Measurements from ENCODE around the gene SEMG1.

The SEMG1 gene, protein sequence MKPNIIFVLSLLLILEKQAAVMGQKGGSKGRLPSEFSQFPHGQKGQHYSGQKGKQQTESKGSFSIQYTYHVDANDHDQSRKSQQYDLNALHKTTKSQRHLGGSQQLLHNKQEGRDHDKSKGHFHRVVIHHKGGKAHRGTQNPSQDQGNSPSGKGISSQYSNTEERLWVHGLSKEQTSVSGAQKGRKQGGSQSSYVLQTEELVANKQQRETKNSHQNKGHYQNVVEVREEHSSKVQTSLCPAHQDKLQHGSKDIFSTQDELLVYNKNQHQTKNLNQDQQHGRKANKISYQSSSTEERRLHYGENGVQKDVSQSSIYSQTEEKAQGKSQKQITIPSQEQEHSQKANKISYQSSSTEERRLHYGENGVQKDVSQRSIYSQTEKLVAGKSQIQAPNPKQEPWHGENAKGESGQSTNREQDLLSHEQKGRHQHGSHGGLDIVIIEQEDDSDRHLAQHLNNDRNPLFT

DNA sequence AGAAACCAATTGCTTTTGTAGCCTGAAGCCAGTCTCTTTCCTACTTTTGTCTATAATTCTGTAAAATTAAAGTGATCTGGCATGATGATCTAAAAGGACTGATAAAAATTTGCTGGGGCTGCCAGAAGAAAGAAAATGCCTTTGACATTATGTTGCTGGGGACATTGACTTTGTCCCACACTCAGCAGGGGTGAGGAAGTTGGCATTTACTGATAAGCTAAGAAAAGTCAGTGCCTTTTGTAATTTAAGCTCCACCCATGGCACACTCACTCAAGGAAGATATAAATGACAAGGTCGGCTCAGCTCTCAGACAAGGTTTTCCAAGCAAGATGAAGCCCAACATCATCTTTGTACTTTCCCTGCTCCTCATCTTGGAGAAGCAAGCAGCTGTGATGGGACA is at the start of gene SEMG1:
Gene SEMG1, plus strand, starts transcription at position 309 of the 400 bp plus-strand sequence. Its CDS starts 21 bp downstream, at position 330.
- FAIRE-seq: no peak

DNA sequence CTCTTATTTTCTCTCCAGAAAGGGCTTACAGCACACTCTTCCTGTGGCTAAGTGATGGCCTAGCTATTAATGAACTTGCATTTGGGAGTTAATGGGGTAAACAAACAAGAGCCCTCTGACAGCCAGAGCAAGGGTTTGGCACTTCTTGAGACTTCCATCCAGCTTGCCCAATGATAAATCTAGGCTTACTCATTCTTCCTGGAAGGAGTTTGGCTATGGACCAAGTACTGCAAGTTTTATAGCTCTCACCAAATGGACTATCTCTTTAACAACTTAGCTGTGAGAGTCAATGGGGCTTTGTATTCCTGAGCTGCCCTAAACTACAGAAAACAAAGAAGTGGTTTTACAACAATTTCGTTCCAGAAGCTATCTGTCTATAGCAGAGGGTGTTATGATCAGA is 48.9 kb upstream of the SEMG1 start:
- FAIRE-seq: no peak

DNA sequence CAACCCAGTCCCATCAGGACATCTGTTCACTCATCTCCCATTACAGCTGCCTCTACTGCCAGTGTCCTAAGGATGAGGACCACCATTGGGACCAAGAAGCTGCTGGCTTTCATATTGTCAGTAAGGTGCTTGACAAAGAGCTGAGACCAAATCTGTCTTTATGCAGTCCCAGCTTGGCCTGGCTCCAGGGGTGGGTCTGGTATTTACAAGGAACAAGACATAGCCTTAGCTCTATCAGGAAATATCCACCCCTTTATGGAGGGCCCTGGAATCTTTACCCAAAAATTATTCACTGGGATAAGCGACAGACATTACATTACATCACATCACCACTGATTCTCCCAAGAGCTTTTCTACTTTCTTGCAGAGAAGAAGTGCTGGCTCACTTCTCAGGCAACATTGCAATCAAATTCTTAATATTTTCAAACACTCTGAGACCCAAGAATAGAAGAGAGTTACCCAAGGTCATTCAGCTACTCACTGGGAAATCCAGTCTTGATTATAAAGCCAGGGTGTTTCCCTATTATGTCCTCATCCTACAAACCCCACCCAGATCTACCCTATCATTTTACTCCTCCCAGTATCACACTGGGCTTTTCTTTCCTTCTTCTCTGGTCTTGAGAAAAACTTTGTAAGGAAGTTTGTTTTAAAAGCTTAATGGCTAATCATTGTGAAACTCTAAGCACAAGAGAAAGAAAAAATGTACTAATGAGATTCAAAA is 43.6 kb upstream of the SEMG1 start:
- no peak for FAIRE-seq

DNA sequence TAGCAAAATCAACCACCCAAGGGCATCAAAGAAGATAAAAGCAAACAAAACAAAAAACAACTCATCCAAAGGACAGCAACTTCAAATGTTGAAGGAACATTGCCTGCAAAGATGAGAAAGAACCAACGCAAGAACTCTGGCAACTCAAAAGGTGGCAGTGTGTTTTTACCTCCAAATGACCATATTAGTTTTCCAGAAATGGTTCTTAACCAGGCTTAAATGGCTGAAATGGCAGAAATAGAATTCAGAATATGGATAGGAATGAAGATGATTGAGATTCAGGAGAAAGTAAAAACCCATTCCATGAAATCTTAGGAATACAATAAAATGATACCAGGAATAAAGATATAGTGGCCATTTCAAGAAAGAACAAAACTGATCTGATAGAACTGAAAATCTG is 41.9 kb upstream of the SEMG1 start:
- no peak for FAIRE-seq

DNA sequence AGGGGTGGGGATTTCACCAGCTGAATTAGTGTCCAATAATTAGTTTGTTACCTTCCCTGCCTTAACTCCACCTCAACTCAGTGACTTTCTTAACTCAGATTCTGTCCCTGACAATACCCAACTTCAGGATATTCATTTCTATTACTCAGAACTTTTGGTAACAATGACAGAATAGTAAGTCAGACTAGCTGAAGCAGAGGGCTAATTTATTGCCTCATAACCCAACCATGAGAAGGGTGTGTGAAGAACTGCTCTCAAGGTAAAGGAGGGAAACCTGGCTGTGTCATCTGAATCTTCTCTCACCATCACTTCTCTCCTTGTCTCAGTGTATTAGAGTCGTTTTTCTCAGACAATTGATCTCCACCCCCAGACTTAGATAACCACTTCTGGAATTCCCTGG is 33.3 kb upstream of the SEMG1 start:
- FAIRE-seq: no peak

DNA sequence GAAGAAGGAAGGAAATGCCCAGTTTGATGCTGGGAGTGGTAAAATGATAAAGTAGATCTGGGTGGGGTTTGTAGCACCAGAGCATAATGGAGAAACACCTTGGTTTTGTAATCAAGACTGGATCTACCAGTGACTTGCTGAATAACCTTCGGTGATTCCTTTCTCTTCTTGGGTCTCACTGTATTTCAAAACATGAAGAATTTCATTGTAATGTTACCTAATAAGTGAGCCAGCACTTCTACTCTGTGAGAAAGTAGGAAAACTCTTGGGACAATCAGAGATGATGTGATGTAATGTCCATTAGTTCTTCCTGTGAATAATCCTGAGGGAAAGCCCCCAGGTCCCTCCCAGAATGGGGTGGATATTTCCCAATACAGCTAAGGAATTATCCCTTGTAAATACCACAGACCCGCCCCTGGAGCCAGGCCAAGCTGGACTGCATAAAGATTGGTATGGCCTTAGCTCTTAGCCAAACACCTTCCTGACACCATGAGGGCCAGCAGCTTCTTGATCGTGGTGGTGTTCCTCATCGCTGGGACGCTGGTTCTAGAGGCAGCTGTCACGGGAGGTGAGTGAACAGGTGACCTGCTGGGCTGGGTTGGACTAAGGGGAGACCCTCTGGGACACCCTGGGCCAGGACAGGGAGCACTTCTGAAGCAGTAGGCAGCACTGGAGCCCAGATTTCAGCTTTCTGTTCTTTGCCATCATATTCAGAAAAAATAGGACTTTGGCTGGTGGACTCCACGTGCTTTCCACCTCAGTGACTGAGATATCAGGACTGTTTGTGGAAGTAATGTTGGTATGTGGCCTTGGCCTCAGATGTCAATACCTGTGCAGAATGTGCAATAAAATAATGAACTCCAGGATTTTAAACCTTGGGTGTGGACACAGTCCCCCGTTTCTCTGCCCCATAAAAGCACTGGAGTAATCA is 32.1 kb upstream of the SEMG1 start, which contains the start of gene PI3:
Gene PI3, plus strand, starts transcription at position 469 of the 931 bp plus-strand sequence. Its CDS starts 21 bp downstream, at position 490.
- no peak for FAIRE-seq

DNA sequence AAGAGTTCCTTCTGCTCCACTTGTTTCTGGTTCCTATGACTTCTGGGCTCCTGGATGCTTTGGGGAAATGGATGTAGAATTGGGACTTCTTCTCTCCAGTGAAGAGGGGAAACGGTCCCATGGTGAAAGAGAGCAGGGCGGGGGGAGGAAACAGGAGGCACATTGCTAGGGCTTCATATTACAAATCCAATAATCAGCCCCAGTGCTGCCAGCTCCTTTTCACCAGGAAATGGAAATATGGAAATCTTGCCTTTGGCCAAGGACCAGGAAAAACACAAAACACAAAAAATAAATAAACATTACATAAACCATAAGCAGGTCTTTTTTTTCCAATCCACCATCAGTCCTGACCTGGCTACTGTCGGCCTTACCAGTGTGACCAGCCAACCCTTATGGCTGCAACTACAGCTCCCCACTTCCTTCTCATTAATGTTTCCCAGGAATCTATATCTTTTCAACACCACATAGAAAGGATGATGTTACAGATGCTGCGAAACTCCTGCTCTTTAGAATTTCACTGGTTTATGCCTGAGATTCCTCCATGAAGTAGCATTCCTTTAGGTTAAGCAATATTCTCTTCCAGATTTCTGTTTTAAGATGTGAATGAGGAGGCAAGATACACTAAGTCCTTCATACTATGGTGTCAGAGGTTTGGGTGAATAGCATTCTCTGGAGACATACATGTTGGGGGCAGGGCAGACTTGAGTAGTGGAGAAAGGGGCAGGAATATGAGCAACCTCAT is 30.1 kb upstream of the SEMG1 start:
- FAIRE-seq: no peak

DNA sequence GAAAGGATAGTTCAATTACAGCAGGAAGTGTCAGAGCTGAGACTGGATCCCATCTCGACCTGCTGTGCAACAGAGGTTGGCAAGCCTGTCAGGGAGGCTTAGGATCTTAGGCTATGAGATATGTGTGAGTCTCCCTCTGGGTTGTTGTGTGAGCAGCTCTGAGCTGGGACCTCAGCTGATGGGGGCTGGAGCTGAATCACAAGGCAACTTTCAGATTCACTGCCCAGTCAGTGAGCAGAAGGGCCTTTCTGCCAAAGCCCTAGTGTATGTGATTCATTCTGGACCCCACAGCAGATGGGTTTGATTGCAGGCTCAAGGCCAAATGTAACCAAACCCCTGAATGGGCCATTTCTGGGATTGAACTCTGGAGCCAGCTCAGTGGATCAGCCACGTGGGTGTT is 27.7 kb upstream of the SEMG1 start:
- no peak for FAIRE-seq

DNA sequence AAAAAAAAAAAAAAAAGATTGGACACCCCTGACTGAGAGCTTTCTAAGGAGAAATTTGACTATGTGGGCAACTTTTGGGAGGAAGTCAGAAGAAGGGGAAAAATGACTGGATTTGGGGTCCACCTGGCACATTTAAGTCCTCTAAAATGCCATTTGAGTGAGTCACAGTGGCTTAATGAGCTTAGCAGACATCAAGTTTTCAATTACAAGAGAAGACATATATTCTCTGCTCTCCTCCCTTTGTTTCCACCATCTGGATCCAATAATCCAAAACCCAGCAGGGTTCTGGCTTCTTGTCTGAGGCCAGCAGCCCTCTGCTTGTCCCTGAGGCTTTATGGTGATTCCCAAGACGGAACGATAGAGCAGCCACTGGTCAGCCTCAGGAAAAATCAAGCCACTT is 25.2 kb upstream of the SEMG1 start:
- FAIRE-seq: no peak

DNA sequence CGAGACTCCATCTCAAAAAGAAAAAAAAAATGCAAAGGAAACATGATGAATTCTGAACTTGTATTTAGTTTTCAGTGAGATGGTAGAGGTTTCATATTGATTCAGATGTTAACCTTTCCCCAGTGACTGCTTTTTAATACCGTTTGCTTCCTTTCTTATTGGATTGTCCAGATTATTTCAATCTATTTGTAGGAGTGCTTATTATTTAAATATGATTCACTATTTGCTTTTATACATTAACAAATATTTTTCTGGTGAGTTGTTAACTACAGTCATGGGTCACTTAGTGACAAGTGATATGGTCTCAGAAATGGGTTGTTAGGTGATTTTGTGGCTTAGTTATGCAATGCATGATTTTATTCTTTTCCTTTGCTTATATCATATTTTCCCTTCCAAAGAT is 23.7 kb upstream of the SEMG1 start:
- no peak for FAIRE-seq

DNA sequence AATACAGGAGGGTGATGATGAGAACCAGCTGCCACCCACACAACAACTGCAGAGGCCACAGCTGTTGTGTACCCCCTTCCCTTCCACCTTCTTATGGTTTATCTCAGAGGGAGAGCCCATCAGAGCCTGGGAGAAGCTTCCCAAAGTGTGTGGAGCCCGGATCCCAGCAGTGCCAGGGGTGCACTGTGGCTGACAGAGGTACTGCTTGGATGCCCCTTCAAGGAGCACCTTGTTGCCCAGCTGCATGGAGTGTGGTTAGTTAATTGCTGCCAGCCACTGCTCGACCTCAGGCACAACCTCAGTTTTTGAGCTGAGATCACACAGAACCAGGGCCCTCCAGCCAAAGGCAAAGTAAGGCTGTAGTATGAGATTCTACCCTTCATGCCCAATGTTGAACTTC is 19.1 kb upstream of the SEMG1 start:
- no peak for FAIRE-seq

DNA sequence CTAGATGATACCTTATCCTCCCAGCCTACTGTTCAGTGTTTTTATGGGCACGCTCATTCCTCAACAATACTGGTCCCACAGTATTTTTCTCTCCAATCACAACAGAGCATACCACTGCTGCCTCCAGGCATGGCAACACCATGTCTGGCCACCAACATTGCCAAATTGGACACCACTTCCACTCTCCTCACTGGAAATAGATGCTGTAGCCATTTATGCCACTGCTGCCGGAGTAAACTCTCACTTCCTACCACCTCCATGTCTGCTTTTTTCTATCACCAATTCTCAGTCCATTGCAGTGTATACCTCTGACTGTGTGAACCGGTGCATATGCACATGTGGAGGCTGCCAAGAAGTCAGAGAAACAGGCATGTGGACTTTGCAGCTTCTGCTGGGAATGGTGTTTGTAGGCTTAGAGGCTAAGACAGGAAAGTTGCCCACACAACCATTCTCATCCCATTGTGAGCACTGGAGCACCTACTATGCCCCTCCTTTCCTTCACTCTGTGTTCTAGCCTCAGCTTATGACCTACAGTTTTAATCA is 17.7 kb upstream of the SEMG1 start:
- FAIRE-seq: no peak

DNA sequence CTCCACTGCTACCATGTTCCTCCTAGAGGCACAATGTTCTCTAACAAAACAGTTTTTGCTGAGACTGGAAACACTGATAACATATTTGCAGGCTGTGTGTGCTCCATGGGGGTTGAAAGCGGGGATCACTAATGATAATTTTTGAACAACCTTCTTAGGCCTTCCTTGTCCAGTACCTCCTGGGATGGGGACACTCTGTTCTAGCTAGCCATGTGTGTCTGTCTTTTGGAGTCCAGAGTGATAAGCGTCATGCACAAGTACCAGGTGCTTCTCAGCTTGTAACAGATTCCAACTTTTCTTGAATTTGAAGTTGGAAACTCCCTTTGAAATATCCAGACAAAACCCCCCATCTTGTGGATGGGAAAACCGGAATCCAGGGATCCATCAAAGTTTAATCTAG is 17.0 kb upstream of the SEMG1 start:
- FAIRE-seq: no peak

DNA sequence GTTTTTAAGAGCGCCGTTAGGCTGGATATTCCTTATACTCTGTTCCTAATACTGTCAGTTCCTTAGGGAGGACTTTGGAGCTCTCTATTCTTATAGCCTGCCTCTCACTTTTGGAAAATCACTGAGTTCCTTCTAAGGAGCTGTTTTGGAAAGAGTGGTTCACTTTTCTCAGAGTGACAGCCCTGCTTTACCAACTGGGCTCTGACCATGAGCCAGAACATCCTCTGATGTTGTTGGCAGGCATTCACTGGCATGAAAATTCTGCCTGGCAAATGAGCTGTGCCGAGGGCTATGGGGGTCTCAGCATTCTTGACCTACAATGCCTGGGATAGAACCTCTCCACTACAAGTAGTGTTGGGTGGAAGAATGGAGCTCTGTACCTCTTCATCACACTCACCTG is 14.9 kb upstream of the SEMG1 start:
- no peak for FAIRE-seq

DNA sequence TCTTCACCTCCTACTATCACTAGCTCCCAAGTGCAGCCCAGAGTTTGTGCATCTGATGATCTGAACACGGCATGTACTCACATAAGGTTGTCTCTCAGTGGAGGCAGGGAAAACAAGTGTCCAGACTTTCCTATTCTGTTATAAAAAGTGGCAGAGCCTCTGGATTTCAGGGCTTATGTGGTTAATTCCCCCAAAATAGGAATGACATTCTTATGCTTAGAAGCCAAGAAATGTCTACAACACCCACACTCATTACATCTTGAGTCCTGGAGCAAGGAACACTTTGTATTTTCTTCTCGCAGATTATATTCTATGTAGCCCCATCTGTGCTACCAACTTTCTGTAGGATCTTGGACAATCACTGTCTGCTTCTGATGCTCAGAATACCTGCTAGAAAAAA is 13.5 kb upstream of the SEMG1 start:
- no peak for FAIRE-seq

DNA sequence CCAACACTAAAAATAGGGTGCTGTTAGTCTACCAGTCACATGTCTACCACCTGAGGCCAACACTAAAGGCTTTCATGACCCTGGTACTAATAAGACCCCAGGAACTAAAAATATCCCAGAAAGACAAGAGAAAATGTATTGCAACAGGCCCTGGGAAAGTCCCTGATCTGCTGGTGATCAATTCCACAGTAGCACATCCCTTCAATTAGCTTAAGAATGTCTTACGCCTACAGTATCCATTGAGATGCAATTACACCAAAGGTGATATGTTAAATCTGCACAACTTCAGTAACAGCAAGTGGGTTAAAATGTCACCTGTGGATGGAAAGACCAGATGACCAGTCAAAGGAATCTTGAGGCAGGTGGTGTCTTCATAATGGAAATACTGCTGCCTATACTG is 3.1 kb downstream of the SEMG1 start:
- no peak for FAIRE-seq

DNA sequence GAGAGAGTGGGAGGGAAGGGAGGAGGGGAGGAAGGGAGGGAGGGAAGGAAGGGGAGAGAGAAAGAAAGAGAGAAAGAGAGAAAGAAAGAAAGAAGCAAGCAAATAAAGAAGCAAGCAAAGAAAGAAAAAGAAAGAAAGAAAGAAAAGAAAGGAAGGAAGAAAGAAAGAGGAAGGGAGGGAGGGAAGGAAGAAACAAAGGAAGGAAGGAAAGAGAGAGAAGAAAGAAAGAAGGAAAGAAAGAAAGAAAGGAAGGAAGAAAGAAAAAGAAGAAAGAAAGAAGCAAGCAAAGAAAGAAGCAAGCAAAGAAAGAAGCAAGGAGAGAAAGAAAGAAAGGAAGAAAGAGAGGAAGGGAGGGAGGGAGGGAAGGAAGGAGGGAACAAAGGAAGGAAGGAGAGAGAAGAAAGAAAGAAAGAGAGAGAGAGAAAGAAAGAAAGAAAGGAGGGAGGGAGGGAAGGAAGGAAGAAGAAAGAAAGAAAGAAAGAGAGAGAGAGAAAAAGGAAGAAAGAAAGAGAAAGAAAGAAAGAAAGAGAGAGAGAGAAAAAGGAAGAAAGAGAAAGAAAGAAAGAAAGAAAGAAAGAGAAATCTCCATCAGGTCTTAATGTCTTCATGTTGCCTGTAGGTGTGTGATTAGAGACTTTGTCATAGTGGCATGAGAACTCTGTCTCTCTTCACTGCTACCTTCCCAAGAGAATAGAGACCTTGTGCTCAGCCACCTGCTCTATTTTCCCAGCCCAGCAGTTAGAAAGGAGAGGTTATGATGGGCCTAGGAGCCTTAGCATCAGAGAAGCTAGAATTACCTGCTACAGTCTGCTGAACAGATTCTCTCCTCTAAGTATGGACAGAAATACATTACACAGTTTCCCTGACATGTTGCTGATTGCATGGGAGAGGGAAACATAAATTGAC is 5.0 kb downstream of the SEMG1 start:
- FAIRE-seq: no peak

DNA sequence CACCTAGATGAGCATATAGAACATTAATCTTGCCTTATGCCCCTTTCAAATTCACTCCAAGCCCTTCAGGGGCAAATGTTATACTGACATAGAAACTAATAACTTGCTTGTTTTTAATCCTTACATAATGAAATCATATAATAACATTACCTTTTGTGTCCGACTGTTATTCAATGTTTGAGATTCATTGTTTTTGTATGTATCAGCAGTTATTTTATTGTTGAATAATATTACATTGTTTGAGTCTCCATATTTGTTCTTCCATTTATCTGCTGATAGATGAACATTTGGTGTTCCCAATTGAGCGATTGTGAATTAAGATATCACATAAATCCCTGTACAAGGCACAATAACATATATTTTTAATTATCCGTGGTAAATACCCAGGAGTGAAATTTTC is 6.0 kb downstream of the SEMG1 start:
- no peak for FAIRE-seq

DNA sequence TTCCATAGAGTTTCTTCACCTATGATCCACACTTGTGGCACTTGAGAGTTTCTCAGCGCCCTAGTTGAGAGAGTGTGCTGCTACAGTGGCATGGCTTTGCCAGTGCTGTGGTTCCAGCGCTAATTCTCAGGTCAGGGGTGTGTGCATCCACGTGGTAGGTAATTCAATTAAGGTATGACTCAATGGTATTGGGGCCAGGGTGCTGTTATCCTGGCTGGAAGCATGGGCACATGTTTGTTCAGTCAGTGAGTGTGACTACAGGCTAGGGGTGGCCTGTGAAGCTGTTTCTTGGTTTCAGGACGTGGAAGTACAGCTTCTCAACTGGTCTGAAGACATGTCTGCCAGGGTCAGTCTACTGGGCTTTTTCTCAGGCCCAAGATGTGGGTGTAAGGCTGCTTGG is 11.3 kb downstream of the SEMG1 start:
- no peak for FAIRE-seq

DNA sequence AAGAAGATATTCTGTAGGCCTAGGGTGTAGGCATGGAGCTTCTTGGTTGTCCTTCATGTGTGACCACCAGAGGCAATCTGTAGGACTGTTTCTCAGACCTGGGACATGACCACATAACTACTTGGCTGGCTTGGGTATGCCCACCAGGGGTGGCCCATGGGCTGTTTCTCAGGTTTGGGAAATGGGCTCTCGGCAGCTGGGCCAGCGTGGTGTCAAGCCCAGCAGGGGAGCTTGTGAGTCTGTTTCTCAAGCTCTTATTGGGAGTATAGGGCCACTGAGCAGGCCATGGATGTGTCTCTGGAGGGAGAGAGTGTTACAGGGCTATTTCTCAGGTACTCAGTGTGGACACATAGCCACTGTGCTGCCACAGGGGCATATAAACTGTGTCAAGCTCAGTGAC is 11.8 kb downstream of the SEMG1 start:
- no peak for FAIRE-seq

DNA sequence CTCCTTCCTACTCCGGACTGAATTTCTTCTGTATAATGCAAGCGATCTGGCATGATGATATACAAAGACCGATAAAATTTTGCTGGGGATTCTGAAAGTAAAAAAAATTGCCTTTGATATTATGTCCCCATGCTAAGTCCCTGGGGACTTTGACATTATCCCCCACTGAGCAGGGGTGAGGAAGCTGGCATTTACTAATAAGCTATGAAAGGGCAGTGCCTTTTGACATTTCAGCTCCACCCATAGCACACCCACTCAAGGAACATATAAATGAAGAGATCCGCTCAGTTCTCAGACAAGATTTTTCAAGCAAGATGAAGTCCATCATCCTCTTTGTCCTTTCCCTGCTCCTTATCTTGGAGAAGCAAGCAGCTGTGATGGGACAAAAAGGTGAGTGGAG is 14.2 kb downstream of the SEMG1 start, which contains the start of gene SEMG2:
Gene SEMG2, plus strand, starts transcription at position 298 of the 400 bp plus-strand sequence. Its CDS starts 17 bp downstream, at position 315.
- FAIRE-seq: no peak

Data from endometrium (tissue), 2 donors.